SK-N-SH (cell line): ENCODE measurements around the gene DHDH. TPM values are rescaled to one million over a fixed set of nuclear protein-coding genes. Genes with fewer than 3 reads are reported as not detected.
A peak's percentile ranks its signal among the peaks of the same experiment; 100 is the strongest.

Experiments
- CTCF ChIA-PET: fragments of 300-600, 350-600 bp; formaldehyde crosslinking; extraction: SDS; loops from one replicate; lab custom pipeline; 2021; lab: Yijun Ruan, JAX
- POLR2A ChIA-PET: fragments of 350-600 bp; sonication (Branson Sonifier 250); formaldehyde crosslinking; extraction: SDS; loops from one replicate; lab custom pipeline; 2020; ENCODE audit warnings: antibody characterized with exemption, inconsistent platforms; lab: Yijun Ruan, JAX
- DNase-seq: peaks from one replicate; pipeline ENCODE4 v3.0.0; 2012
- H2AFZ ChIP-seq: fragments of 200-600 bp; sonication (generic); 2 replicates; pipeline ENCODE4 v1.8.1; 2016; ENCODE audit warnings: antibody characterized with exemption, mild to moderate bottlenecking, low read depth
- H3F3A ChIP-seq: fragments of 200-600 bp; sonication (generic); replicated peaks from 2 replicates; pipeline ENCODE3; 2016; ENCODE audit warnings: antibody characterized with exemption, mild to moderate bottlenecking; ENCODE audit not compliant: insufficient read depth
- H3K27ac ChIP-seq, 2 experiments: fragments of 200-500 bp in 1 of 2; fragments of 200-600 bp in 1 of 2; sonication (Bioruptor generic) in 1 of 2; sonication (generic), shearing (Covaris generic) in 1 of 2; 2 replicates each; pipeline versions ENCODE4 v1.5.1 to v1.6.1; 2014 to 2016; ENCODE audit warnings: low read depth in 2 of 2, inconsistent platforms in 1 of 2, low read length in 1 of 2, mild to moderate bottlenecking in 1 of 2, mixed read lengths in 1 of 2
- H3K27me3 ChIP-seq: fragments of 200-600 bp; sonication (generic), shearing (Covaris generic); 2 replicates; pipeline ENCODE4 v1.6.1; 2016; ENCODE audit warnings: mixed run types; ENCODE audit not compliant: insufficient read depth
- H3K36me3 ChIP-seq, 2 experiments: fragments of 200-500 bp in 1 of 2; fragments of 200-600 bp in 1 of 2; sonication (Bioruptor generic) in 1 of 2; sonication (generic) in 1 of 2; replicated peaks in 1 of 2; 2 replicates each; pipeline versions ENCODE3 to v1.5.1; 2014 to 2016; ENCODE audit warnings: low read length in 1 of 2, mild to moderate bottlenecking in 1 of 2; ENCODE audit not compliant: insufficient read depth in 2 of 2, control insufficient read depth in 1 of 2
- H3K4me1 ChIP-seq, 2 experiments: fragments of 200-500 bp in 1 of 2; fragments of 200-600 bp in 1 of 2; sonication (Bioruptor generic) in 1 of 2; sonication (generic), shearing (Covaris generic) in 1 of 2; 2 replicates each; pipeline versions ENCODE4 v1.5.1 to v1.6.1; 2014 to 2016; ENCODE audit warnings: low read depth in 1 of 2, low read length in 1 of 2, mixed run types in 1 of 2; ENCODE audit not compliant: insufficient read depth in 2 of 2, control insufficient read depth in 1 of 2
- H3K4me2 ChIP-seq: fragments of 200-600 bp; sonication (generic), shearing (Covaris generic); 2 replicates; pipeline ENCODE4 v1.6.1; 2017; ENCODE audit warnings: mixed run types
- H3K4me3 ChIP-seq, 2 experiments: fragments of 200-500 bp in 1 of 2; fragments of 200-600 bp in 1 of 2; sonication (Bioruptor generic) in 1 of 2; sonication (generic), shearing (Covaris generic) in 1 of 2; 2 replicates each; pipeline versions ENCODE4 v1.5.1 to v1.8.1; 2014 to 2016; ENCODE audit warnings: low read depth in 2 of 2, inconsistent platforms in 1 of 2, low read length in 1 of 2, mild to moderate bottlenecking in 1 of 2, mixed read lengths in 1 of 2, moderate library complexity in 1 of 2
- H3K79me2 ChIP-seq: fragments of 200-600 bp; sonication (generic); 2 replicates; pipeline ENCODE4 v1.8.1; 2017; ENCODE audit warnings: mild to moderate bottlenecking; ENCODE audit not compliant: insufficient read depth
- H3K9ac ChIP-seq: fragments of 200-600 bp; sonication (generic); 2 replicates; pipeline ENCODE4 v1.6.1; 2017; ENCODE audit warnings: mixed run types
- H3K9me2 ChIP-seq: fragments of 200-600 bp; sonication (generic); 2 replicates; pipeline ENCODE4 v1.6.1; 2017; ENCODE audit warnings: mixed run types
- H3K9me3 ChIP-seq: fragments of 200-600 bp; sonication (generic); 2 replicates; pipeline ENCODE4 v1.6.1; 2017; ENCODE audit warnings: mixed run types, mild to moderate bottlenecking, moderate library complexity
- H4K20me1 ChIP-seq: fragments of 200-600 bp; sonication (generic); 2 replicates; pipeline ENCODE4 v1.6.1; 2017; ENCODE audit warnings: mild to moderate bottlenecking, mixed run types; ENCODE audit not compliant: insufficient read depth
- FOSL2 ChIP-seq: IDR thresholded peaks from 2 replicates; pipeline ENCODE4 v1.4.0; 2012; ENCODE audit warnings: low read depth, mild to moderate bottlenecking, moderate library complexity, borderline replicate concordance
- FOXM1 ChIP-seq: IDR thresholded peaks from 2 replicates; pipeline ENCODE4 v1.4.0; 2012; ENCODE audit warnings: low read depth, mild to moderate bottlenecking
- GABPA ChIP-seq: IDR thresholded peaks from 2 replicates; pipeline ENCODE4 v1.4.0; 2012; ENCODE audit warnings: low read depth, mild to moderate bottlenecking
- MEF2A ChIP-seq: IDR thresholded peaks from 2 replicates; pipeline ENCODE4 v1.4.0; 2012; ENCODE audit warnings: low read depth, borderline replicate concordance
- NRF1 ChIP-seq: IDR thresholded peaks from 2 replicates; pipeline ENCODE4 v1.6.1; 2012; ENCODE audit warnings: low read depth, mild to moderate bottlenecking, low read length
- POLR2AphosphoS5 ChIP-seq: IDR thresholded peaks from 2 replicates; pipeline ENCODE4 v1.6.1; 2012; ENCODE audit warnings: low read depth, low read length
- RCOR1 ChIP-seq: fragments of 150-350 bp; IDR thresholded peaks from 2 replicates; pipeline ENCODE4 v1.6.1; 2017; ENCODE audit warnings: antibody characterized with exemption, low read length
- SMC3 ChIP-seq: IDR thresholded peaks from 2 replicates; pipeline ENCODE4 v1.6.1; 2012; ENCODE audit warnings: low read depth, low read length, improper control_type of control experiment
- TAF1 ChIP-seq: IDR thresholded peaks from 2 replicates; pipeline ENCODE4 v1.6.1; 2012; ENCODE audit warnings: low read depth, mild to moderate bottlenecking, low read length, moderate library complexity, borderline replicate concordance
- TEAD4 ChIP-seq: IDR thresholded peaks from 2 replicates; pipeline ENCODE4 v1.4.0; 2012; ENCODE audit warnings: mild to moderate bottlenecking, borderline replicate concordance; ENCODE audit not compliant: insufficient read depth
- YY1 ChIP-seq: IDR thresholded peaks from 2 replicates; pipeline ENCODE4 v1.4.0; 2012; ENCODE audit warnings: low read depth, mild to moderate bottlenecking
- WGBS: methylation state at CpG from one replicate; pipeline ENCODE4 v1.1.6; 2017; ENCODE audit warnings: low lambda C conversion rate; 5-methylcytosine and 5-hydroxymethylcytosine counted together
- polyA plus RNA-seq, 3 experiments: library from polyadenylated mRNA; depleted of rRNA; stranded (reverse); fragments of >200 nt; gene quantifications; 2 replicates each; pipeline ENCODE4 v1.2.3, GENCODE V29; 2012
- TF ChIP-seq, protein P1 (sequence below): IDR thresholded peaks from 2 replicates; pipeline ENCODE4 v1.4.0; 2012; ENCODE audit warnings: low read depth, borderline replicate concordance
- TF ChIP-seq, protein P2 (sequence below): IDR thresholded peaks from 2 replicates; pipeline ENCODE4; 2012

DHDH gene
- polyA plus RNA-seq, 1 of the 3 experiments (the other 2 are of a cell fraction) = 0.72 TPM

DNA sequence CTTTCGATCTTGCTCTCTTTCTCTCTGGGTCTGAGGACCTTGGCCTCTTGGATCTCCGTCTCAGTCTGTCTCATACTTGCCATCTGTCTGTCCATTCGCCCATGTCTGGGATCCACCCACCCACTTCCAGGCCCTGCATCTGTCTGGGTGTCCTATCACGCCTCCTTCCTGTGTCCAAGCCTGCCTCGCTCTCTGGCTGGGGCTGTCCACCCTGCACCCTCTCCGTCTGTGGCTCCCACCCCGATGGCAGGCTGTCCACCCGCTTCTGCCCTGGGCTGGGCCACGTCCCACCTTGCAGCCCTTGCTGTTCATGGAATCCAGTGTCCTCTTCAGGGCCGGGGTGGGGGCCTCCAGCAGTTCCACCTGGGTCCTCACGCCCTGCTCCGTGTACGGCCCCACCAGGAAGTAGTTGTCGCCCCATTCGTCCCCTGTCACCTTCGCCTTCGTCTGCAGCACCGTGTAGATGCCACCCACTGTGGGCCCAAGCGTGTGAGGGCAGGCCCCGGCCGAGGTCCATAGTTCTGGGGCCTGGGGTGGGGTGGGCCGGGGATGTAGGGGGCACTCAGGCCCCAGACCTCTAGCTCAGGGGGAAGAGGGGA is 57.6 kb downstream of the DHDH start (continued):
- TF ChIP-seq, protein P1, sequence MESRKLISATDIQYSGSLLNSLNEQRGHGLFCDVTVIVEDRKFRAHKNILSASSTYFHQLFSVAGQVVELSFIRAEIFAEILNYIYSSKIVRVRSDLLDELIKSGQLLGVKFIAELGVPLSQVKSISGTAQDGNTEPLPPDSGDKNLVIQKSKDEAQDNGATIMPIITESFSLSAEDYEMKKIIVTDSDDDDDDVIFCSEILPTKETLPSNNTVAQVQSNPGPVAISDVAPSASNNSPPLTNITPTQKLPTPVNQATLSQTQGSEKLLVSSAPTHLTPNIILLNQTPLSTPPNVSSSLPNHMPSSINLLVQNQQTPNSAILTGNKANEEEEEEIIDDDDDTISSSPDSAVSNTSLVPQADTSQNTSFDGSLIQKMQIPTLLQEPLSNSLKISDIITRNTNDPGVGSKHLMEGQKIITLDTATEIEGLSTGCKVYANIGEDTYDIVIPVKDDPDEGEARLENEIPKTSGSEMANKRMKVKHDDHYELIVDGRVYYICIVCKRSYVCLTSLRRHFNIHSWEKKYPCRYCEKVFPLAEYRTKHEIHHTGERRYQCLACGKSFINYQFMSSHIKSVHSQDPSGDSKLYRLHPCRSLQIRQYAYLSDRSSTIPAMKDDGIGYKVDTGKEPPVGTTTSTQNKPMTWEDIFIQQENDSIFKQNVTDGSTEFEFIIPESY = no peak

DNA sequence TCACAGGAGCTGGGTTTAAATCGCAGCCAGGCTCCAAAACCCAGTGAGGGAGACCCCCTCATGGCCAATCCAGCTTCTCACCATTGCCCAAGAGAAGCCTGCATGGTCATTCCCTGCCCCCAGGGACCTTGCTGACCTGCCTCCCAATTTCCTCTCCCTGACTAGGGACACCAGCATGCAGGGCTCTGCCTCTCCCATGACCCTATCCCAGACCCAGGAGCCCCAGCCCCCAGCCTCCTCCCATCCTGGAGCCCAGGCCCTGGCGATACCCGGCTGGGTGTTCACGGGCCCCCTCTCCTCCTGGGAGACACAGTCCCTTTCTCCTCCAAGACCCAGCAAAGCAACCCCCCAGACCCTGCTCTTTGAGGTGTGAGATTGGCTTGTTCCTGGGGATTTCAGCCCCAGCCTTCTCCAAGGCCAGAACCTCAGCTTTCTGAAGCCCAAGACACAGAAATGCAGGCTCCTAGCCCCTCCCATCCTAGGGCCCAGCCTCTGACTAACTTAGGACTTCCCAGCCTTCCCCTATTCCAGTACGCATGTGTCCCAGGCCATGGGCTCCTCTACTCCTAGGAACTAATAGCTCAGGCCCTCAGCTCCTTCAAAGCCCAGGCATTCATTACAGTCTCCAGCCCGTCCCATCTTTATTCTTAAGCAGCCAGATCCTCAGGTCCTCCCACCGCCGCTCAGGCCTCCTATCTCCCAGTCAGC is 58.5 kb downstream of the DHDH start:
- H3K27me3 ChIP-seq = no peaks in the 10 kb centered on the region
- H3K9me2 ChIP-seq = no peaks in the 10 kb centered on the region
- no peaks in the 10 kb centered on the region for H3K9me3 ChIP-seq
- peaks cover 0 to 17% of the 10 kb centered on the region in 2 experiments; a peak in 1 of 4 replicates for H3K4me1 ChIP-seq
- 38% methylated on average over 6 of the region's 8 CpGs for WGBS
- peak overlapping the region; percentile 100 for H3K4me2 ChIP-seq
- peaks cover 73% of the 10 kb centered on the region for H3K79me2 ChIP-seq
- H2AFZ ChIP-seq = peak overlapping the region; percentile 69; the same call in 1 of the 2 replicates
- H3F3A ChIP-seq = peaks cover 8% of the 10 kb centered on the region
- TF ChIP-seq FOXM1 (no peak), MEF2A (no peak), NRF1 (peak; percentile 48), YY1 (no peak), POLR2AphosphoS5 (peak; percentile 47; the same call in 1 of the 2 replicates), GABPA (no peak), TAF1 (peak; percentile 56; the same call in 1 of the 2 replicates), RCOR1 (no peak), FOSL2 (no peak), SMC3 (no peak), TEAD4 (no peak)
- TF ChIP-seq, protein P1 = no peak
- TF ChIP-seq, protein P2, sequence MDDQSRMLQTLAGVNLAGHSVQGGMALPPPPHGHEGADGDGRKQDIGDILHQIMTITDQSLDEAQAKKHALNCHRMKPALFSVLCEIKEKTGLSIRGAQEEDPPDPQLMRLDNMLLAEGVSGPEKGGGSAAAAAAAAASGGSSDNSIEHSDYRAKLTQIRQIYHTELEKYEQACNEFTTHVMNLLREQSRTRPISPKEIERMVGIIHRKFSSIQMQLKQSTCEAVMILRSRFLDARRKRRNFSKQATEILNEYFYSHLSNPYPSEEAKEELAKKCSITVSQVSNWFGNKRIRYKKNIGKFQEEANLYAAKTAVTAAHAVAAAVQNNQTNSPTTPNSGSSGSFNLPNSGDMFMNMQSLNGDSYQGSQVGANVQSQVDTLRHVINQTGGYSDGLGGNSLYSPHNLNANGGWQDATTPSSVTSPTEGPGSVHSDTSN = no peak
- H4K20me1 ChIP-seq = no peaks in the 10 kb centered on the region
- POLR2A ChIA-PET = interaction anchor here (0.6 kb wide), 1 partner anchor 253 kb away, joined by 3 read pairs; no protein-coding TSS in a partner anchor
- CTCF ChIA-PET = interaction anchor here (0.9 to 6.2 kb wide), 9 partner anchors 8 to 204 kb away, joined by 3 to 54 read pairs (median 12); partner anchors contain the start of gene FTL
- peak overlapping the region; percentile 74 to 99 for H3K4me3 ChIP-seq
- peak overlapping the region; percentile 96 for H3K9ac ChIP-seq
- peak; percentile 59 for DNase-seq
- peaks cover 0 to 21% of the 10 kb centered on the region in 2 experiments for H3K36me3 ChIP-seq
- peak overlapping the region; percentile 58 to 82; a peak in 3 of 4 replicates for H3K27ac ChIP-seq
